SH-SY5Y (cell line): ENCODE measurements around the gene ADGRA1.

Source experiments
- GATA2 ChIP-seq: IDR thresholded peaks from 2 replicates; pipeline ENCODE4 v1.6.1; 2011; ENCODE audit warnings: mild to moderate bottlenecking, low read depth, low read length
- GATA3 ChIP-seq: IDR thresholded peaks from 2 replicates; pipeline ENCODE4 v1.6.1; 2011; ENCODE audit warnings: low read depth, mild to moderate bottlenecking, low read length, moderate library complexity

Gene ADGRA1, protein sequence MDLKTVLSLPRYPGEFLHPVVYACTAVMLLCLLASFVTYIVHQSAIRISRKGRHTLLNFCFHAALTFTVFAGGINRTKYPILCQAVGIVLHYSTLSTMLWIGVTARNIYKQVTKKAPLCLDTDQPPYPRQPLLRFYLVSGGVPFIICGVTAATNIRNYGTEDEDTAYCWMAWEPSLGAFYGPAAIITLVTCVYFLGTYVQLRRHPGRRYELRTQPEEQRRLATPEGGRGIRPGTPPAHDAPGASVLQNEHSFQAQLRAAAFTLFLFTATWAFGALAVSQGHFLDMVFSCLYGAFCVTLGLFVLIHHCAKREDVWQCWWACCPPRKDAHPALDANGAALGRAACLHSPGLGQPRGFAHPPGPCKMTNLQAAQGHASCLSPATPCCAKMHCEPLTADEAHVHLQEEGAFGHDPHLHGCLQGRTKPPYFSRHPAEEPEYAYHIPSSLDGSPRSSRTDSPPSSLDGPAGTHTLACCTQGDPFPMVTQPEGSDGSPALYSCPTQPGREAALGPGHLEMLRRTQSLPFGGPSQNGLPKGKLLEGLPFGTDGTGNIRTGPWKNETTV

DNA sequence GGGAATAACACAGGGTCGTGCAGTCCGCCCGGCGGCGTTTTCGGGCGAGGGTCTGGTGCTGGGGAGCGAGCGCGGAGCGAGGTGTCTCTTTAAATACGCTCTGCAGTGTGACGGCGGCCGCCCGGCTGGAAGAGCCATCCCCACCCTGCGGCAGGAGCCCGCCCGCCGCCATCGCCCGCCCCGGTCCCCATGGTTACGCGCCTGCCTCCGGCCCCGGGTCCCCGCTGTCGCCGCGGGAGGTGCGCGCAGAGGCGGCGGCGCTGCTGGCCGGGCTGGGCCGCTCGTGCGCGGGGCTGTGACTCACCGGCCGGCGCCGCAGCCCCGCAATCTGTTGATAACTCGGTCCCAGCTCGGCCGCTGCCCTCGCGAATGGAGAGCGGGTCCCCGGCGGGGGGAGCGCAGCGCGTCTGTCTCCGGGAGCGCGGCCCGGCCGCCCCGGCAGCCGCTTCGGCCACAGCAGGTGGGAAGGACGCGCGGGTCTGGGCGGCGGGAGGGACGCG lies at the start of gene ADGRA1:
Gene ADGRA1 (plus strand): TSS at position 246 of the 500 bp plus-strand sequence. CDS start 986 bp downstream, outside the sequence.
- TF ChIP-seq GATA3 (no peak), GATA2 (no peak)

DNA sequence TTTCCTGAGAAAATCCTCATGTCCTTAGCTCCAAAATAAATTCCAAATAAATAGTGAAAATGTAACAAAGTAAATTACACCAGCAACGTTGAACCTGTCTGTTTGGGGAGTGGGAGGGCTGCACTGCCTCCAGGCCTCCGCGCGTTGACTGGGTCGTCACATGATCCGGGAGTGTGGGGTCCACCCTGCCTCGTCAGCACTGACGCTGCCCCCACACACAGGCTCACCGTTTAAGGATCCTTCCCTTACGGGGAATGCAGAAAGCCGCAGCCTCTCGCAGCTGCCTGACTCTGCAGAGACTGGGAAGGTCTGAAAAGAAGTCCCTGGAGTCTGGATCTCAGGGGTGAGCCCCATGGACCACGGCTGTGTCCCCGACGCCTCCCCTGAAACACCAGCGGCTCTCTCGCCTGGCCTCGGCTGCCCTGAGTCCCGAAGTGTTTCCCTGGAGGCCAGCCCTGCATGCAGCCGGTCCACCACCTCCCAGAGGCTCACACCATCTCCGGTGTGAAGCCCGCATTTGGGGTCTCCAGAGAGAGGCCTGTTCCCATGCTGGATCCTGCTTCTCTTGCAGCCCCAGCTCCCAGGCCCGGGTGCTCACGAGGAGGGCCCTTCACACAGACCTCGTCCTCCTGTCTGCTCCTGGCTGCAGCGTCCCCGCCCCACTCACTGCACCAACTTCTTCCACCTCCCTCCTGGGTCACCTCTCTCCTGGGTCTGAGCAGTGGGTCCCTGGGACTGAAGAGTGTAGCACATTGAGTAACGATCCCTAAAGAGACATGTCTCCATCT lies 49.5 kb upstream of the ADGRA1 start:
- TF ChIP-seq GATA3, result no peak
- no peak for TF ChIP-seq GATA2

DNA sequence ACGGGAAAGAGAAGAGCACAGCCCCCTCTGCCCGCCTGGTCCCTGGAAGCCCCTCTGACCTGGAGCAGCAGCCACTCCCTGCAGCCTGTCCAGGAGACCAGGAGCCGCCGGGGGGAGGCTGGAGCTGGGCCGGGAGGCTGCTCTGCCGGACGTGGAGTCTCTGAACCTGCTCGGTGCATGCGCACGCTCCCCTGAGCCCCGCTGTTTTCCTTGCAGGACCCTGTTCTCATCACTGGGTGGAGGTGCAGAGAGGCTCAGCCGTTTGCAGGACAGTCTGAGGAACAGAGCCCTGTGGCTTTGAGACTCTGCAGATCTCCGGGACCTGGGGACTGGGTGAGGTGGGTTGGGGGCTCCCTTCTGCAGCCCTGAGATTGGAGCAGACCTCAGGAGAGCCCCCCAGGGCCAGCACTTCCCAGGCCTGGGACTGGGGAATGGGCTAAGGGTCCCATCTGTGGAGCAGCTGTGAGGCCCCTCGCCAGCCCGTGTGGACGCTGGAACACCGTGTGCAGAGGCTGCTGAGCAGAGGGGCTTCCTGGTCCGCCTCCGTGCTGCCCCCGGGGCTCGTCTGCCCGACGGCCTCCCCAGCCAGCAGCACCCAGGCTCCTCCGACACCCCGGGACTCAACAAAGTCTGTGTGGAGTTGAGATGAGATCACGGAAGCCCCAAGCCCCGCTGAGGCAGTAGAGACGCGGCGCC lies 48.5 kb upstream of the ADGRA1 start:
- no peak for TF ChIP-seq GATA2
- no peak for TF ChIP-seq GATA3

DNA sequence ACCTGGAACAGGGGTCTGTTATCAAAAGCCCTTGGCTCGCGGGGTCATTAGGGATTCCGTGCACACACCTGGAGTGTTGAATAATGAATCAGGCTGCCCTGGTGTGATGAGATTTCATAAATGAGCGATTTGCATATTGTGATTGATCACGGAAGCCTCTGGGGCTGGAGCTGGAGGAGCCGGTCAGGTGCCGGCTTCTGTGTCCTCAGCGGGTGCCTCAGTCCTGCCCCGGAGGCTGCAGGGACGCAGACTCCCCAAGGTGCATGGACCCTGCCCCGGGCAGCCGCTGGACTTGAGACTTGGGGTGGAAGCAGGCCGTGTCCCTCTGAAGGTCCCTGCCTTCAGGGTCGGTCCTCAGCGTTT lies 47.9 kb upstream of the ADGRA1 start:
- TF ChIP-seq GATA2, result no peak

DNA sequence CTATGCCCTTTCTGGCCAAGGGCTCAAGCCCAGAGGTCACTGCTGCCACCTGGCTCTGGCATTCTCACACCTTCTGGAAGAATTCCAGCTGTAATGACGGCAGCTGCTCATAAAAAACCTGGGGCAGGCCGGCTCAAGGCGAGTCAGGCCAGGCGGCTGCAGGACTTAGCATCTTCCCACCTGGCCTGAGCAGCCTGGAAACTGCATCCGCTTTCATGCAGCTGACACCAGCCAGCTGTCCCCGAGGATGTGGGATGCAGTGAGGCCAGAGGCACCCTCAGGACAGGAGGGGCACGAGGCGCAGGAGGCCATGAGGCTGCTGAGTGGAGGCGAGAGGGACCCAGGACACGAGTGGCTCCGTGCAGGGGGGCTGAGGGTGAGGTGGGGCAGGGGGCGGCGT lies 47.5 kb upstream of the ADGRA1 start:
- TF ChIP-seq GATA3, result no peak
- TF ChIP-seq GATA2, result no peak

DNA sequence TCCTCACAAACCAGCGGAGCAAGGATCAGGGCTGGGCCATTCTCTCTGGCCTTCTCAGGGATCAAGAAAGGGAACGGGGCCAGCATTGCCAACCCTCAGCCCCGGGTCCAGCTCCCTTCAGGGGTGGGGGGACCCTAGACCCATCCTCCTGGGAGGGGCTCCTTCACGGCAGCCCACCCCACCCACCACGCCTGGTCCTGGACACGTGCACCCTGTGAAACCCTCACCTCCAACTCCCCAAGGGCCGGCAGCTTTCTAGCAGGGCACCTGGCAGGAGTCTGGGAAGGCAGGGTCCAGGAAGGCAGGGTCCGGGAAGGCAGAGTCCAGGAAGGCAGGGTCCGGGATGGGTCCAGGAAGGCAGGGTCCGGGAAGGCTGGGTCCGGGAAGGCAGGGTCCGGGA lies 46.6 kb upstream of the ADGRA1 start:
- TF ChIP-seq GATA3 (no peak), GATA2 (no peak)

DNA sequence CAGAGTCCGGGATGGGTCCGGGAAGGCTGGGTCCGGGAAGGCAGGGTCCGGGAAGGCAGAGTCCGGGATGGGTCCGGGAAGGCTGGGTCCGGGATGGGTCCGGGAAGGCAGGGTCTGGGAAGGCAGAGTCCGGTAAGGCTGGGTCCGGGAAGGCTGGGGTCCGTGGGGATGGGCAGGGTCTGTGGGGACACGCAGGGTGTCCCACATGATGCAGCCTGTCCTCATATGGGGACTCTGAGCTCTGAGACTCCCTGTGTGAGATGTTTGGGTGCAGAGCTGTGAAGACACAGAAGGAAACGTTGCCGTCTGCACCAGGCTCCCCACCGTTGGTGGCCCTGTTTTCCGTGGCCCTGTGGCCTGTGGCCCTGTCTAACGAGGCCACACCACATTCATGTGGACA lies 45.7 kb upstream of the ADGRA1 start:
- TF ChIP-seq GATA3 (no peak), GATA2 (no peak)

DNA sequence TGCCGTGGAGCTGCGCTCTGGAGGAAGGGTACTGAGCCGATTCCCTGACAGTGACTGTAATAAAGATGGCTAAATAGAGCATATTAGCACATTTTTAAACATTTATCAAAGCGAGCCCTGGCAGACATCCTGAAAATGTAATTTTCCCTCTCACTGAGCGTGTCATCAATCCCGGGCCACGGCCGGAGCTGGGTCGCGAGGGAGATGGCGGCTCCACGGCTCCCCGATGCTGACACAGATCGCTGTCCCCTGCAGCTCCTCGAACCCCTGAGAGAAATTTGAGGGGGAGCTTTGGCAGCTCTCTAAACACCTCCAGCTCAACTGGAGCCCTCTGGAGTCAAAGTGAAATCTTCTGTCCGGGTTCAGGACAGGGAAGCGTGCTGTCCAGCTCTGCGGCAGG lies 44.9 kb upstream of the ADGRA1 start:
- no peak for TF ChIP-seq GATA3
- TF ChIP-seq GATA2, result no peak

DNA sequence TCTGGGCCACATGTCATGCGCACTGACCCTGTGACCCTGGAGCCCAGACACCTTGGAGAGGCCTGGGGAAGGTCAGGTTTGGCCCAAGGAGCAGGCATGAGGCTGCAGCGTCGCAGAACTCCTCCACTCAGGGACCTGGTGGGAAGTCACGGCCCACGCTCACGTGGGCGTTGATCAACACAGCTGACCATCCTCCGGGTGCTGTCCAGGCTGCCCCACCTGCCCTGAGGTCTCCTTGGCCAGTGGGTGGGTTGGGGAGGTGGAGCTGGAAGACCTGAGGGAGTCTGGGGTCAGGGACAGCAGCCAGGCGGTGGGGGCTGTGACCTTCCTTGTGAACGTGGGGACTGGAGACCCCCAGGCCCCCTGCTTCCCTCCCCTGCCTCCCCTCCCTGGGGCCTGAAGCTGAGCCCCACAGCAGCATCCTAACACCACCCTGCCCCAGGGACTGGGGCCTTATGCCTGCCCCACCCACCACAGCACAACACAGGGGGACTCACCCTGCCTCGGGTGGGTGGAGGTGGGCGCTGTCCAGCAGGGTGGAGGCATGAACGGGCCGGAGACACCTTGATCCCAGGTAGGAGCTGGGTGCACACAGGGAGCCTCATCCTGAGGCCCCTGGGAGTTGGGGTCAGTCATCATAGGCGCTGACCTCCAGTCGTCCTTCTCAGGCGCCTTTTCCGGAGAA lies 44.0 kb upstream of the ADGRA1 start:
- TF ChIP-seq GATA3 (no peak), GATA2 (no peak)

DNA sequence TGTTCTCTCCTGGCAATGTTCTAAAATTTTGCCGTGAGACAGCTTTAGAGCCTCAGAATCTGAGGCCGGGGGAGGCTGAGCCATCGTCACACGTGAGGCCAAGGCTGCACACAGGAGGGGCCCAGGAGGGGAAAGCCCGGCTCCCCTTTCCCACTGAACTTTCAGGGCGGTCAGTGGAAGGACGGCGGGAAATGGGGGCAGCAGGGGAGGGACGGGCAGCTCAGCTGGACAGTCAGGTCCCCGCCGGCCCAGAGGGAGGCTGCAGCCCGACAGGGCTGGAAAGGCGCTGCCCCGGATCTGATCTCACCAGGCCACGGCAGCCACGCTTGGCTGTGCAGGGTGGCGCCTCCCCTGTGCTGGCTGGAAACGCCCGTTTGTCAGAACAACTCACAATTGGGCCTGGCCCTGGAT lies 43.3 kb upstream of the ADGRA1 start:
- TF ChIP-seq GATA3 (no peak), GATA2 (no peak)

DNA sequence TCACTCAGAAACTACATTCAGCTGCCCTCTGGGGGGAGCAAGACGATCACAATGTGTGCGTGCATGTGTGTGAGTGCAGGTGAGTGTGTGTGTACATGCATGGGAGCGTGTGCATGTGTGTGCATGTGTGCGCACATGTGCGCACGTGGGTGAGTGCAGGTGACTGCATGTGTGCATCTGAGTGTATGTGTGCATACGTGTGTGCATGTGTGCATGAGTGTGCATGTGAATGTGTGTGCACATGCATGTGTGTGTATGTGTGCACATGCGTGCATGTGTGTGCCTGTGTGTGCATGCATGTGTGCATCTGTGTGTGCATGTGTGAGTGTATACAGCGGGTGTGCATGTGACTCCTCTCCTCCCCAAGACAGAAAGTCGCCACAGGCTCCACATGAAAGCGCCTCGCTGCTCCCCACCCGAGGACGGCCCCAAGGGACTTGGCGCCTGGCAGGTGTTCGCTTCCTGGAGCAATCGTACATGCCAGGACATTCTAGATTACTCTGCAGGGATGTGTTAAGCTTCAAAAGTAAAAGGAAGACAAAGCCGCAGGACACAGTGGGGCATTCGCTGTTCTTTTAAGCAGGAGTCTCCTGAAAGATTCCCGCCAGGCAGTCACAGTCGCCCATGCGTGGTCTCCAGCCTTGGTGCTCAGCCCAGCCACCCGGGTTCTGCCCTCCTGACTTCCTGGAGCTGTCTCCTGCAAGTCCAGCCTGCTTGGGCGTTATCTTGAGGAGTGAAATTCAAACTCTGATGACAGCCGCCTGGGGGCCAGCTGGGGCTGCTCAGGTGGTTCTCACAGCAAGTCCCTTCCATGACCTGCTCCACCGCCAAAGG lies 42.0 kb upstream of the ADGRA1 start:
- TF ChIP-seq GATA2 (no peak), GATA3 (no peak)

DNA sequence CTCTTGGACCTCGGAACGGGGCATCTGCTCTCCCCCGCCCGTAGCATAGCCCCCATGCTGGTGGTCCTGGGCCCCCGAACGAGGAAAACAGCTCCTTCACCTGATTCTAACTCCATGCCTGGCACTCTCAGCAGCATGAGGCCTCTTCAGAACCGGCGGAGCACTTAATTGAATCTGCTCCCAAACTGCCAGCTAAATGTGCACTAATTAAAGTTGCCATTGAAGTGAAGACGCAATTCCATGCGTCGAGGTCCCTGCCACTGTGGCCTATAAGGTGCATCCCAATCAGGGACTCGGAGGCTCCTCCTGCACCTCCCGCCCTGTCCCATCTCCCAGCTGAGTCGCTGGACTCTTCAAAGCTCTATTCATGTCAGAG lies 41.3 kb upstream of the ADGRA1 start:
- TF ChIP-seq GATA2, result no peak
- TF ChIP-seq GATA3, result no peak
